ENCODE results near the gene NAALADL2.

Gene NAALADL2

DNA sequence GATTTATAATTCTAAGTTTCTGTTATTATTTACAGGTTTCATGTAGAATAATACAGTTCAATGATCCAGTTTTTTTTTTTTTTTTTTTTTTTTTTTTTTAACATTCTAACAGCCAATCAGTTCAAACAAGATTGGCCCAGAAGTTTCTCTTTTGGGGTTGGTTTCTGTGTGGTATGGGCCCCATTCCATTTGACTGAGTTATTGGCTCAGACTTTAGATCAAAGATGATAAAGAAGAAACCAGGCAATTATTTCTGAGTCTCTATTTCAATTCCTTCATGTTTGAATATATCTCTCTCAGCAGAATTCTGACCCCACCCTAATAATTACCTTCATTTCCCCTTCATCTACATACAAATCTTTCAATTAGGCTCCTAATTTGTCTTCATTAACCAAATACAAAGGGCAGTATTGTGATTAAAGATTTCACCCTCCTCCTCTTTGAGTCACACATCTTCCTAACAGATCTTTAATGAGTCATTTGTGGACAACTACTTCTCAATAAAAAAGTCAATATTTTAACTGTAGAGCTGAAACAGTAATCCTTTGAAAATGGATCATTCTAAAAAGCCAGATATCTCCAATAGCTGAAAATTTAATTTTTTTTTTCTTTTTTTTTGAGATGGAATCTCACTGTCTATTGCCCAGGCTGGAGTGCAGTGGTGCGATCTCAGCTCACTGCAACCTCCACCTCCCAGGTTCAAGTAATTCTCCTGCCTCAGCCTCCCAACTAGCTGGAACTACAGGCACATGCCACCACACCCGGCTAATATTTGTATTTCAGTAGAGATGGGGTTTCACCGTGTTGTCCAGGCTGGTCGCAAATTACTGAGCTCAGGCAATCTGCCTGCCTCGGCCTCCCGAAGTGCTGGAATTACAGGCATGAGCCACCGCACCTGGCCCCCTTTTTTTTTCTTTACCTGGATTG, 878.8 kb downstream of the NAALADL2 start:
- no peak for DNase-seq (ENCODE audit: low spot score)
- TF ChIP-seq, protein P1, sequence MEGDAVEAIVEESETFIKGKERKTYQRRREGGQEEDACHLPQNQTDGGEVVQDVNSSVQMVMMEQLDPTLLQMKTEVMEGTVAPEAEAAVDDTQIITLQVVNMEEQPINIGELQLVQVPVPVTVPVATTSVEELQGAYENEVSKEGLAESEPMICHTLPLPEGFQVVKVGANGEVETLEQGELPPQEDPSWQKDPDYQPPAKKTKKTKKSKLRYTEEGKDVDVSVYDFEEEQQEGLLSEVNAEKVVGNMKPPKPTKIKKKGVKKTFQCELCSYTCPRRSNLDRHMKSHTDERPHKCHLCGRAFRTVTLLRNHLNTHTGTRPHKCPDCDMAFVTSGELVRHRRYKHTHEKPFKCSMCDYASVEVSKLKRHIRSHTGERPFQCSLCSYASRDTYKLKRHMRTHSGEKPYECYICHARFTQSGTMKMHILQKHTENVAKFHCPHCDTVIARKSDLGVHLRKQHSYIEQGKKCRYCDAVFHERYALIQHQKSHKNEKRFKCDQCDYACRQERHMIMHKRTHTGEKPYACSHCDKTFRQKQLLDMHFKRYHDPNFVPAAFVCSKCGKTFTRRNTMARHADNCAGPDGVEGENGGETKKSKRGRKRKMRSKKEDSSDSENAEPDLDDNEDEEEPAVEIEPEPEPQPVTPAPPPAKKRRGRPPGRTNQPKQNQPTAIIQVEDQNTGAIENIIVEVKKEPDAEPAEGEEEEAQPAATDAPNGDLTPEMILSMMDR (IDR thresholded peaks at IDR 0.05), result no peak
- no peak overlapping the region for H3K27ac ChIP-seq
- no peak overlapping the region for H3K4me3 ChIP-seq

DNA sequence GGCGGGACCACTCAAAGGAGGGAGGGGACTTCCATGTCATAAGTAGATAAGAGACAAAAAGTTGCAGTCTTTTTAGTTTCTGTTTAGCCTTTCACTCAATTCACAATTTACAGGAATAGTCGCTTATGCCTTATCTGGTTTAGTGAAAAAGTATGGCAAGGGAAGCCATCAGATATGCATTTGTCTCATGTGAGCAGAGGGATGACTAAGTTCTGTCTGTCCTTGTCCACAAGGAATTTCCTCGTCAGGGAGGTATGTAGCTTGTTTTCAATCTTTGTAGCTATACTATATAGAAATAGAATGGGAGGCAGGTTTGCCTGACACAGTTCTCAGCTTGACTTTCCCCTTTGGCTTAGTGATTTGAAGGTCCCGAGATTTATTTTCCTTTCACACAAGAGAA, 882.8 kb downstream of the NAALADL2 start:
- DNase-seq (ENCODE audit: low spot score), result no peak
- H3K27ac ChIP-seq, result no peak overlapping the region
- no peak overlapping the region for H3K4me3 ChIP-seq
- TF ChIP-seq, protein P1 (IDR thresholded peaks at IDR 0.05), result no peak

DNA sequence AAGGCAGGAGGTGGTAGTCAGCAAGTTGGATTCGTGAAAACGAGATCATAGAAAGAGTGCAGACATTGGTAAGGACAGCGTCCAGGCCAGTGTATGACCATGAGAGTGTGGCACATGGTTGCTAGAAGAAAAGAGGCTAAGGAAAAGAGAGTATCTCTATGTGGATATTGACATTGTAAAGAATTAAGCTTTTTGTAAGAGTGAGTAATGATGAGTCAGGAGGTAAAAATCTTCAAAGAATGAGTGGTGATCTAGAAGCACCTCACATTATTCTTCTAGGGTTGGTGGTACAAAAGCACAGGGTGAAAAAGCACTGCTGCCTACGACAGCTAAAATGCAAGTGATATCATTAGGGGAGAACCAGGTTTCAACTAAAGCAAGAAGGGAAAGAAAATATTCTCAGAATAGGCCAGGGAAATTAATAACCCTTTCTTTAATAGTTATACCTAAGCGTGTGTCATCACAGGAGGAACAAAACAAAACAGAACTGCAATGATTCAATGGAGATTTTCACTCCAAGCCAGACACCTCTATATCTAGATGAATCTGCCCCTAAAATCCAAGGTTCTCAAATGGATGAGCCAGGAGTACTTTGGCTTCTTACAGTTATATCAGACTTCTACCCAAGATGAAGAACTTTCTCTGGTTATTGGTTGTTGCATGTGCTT, 884.7 kb downstream of the NAALADL2 start:
- TF ChIP-seq, protein P1 (IDR thresholded peaks at IDR 0.05), result no peak
- DNase-seq (ENCODE audit: low spot score), result no peak
- Histone ChIP-seq H3K4me3 (no peak overlapping the region), H3K27ac (no peak overlapping the region)

DNA sequence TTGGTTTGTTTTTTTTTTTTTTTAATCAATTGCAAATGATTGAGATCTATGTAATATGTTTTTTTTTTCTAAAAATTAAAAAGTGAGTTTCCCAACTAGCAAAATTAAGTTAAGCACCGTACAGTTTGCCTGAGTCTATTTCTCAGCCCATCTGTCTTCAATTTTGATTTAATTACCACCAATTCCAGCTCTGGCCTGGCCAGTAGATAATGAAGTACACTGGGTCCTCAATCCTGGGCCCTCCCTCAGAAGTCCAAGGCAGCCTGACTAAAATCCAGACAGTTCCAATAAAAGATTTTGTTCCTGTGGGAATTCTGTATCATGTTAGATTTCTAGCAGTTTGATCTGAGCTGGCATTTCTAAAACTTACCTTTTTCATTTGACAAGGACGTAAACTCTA, 887.2 kb downstream of the NAALADL2 start:
- no peak for DNase-seq (ENCODE audit: low spot score)
- no peak overlapping the region for H3K27ac ChIP-seq
- TF ChIP-seq, protein P1 (IDR thresholded peaks at IDR 0.05), result no peak
- H3K4me3 ChIP-seq, result no peak overlapping the region

DNA sequence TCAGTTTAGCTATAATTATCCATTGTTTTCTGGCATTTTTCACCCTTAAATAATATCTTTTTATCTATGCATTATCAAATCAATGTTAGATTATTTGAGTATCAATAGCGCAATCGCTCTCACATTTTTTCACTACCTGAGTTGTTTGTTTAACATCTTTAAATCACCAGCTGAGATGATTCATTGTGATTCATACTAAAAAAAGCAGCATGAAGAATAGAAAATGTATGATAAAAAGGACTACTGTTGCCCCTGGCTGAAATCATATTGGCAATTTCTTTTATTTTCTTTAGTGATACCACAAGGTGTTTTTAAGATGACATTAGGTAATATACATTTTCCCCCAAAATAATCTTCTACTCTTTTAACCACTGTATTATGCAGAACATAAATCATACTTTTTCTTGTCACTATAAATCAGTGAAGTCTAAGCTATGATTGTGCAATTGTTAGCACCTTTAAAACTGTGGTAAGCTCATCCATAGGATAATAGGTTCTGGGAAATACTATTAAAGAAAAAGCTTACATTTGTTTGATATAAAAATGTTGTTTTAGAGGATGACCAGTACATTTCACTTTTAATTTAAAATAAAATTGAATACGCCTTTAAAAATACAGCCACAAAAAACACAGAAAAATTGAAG, 889.1 kb downstream of the NAALADL2 start:
- no peak overlapping the region for H3K4me3 ChIP-seq
- H3K27ac ChIP-seq, result no peak overlapping the region
- TF ChIP-seq, protein P1 (IDR thresholded peaks at IDR 0.05), result no peak
- no peak for DNase-seq (ENCODE audit: low spot score)

DNA sequence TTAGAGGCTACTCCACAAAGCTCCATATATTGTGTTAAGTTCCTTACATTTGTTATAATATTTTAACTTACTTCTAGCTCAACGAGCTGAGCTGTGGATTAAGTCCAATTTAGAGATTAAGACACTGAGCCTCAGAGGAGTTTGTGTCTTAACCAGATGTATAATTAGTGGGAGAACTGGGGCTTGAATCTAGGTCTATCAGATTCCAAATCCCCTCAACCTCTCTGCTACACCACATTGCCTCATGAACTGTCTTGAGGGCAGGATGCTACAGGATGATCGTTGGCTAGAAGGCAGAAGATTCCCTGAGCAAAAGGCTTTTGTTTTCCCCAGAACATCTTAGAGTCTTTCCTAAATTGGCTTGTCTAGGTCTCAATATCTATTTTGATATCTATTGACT, 890.8 kb downstream of the NAALADL2 start:
- Histone ChIP-seq H3K4me3 (no peak overlapping the region), H3K27ac (no peak overlapping the region)
- TF ChIP-seq, protein P1 (IDR thresholded peaks at IDR 0.05), result no peak
- DNase-seq (ENCODE audit: low spot score), result no peak
